ENCODE results near the gene CCDC40. TPM values are rescaled to one million over a fixed set of nuclear protein-coding genes. Genes with fewer than 3 reads are reported as not detected.

CCDC40 gene
- total and polyA plus RNA-seq, 2 donors (not counting 1 experiment from before 2014, with no cell fraction given), result 0.63 to 3.2 TPM

DNA sequence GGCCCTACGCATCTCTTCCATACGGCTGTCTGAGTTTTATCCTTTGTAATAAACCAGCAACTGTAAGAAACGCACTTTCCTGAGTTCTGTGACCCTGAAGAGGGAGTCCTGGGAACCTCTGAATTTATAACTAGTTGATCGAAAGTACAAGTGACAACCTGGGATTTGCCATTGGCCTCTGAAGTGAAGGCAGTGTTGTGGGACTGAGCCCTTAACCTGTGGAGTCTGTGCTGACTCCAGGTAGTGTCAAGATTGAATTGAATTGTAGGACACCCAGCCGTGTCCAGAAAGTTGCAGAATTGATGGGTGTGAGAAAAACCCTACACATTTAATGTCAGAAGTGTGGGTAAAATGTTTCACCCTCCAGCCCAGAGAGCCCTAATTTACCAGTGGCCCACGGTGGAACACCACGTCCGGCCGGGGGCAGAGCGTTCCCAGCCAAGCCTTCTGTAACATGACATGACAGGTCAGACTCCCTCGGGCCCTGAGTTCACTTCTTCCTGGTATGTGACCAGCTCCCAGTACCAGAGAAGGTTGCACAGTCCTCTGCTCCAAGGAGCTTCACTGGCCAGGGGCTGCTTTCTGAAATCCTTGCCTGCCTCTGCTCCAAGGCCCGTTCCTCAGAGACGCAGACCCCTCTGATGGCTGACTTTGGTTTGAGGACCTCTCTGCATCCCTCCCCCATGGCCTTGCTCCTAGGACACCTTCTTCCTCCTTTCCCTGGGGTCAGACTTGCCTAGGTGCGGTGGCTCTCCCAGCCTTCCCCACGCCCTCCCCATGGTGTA is 66.4 kb downstream of the CCDC40 start:
- no peaks in the 10 kb centered on the region for H4K20me1 ChIP-seq (ENCODE audit: control insufficient read depth, insufficient read depth, low read length, poor library complexity, severe bottlenecking)
- ATAC-seq (ENCODE audit: low read depth) (no peak), DNase-seq (no peak)
- no peaks in the 10 kb centered on the region for H3K9me3 ChIP-seq (ENCODE audit: control extremely low read depth in 1 of 3, control insufficient read depth in 2 of 3, insufficient read depth in 1 of 3, low read length in 2 of 3)
- Mint-ChIP-seq H3K4me1 (peaks cover 24% of the 10 kb centered on the region), H3K27ac (peak overlapping the region; percentile 91), H3K27me3 (no peaks in the 10 kb centered on the region), H3K4me3 (peak overlapping the region; percentile 90), H3K9me3 (ENCODE audit: insufficient read depth) (no peaks in the 10 kb centered on the region)
- H3K36me3 ChIP-seq (replicated peaks in 1 of 2; ENCODE audit: control extremely low read depth in 1 of 2, control insufficient read depth in 1 of 2, extremely low read depth in 1 of 2, insufficient read depth in 2 of 2, low read length in 1 of 2), result no peaks in the 10 kb centered on the region
- H3K4me3 ChIP-seq (ENCODE audit: control extremely low read depth in 1 of 5, extremely low read depth in 1 of 5, insufficient read depth in 1 of 5, low read depth in 2 of 5, low read length in 4 of 5), result no peak overlapping the region
- CTCF ChIA-PET, result no interaction called here
- WGBS (ENCODE audit: insufficient coverage), result 90% methylated on average over 11 of the region's 15 CpGs
- H3K4me2 ChIP-seq (replicated peaks; ENCODE audit: low read depth, low read length, poor library complexity, severe bottlenecking), result peak overlapping the region; percentile 95
- peaks cover 0 to 3% (median 0%) of the 10 kb centered on the region in 4 experiments for H3K27me3 ChIP-seq (replicated peaks in 1 of 4; ENCODE audit: control extremely low read depth in 1 of 4, control insufficient read depth in 3 of 4, insufficient read depth in 4 of 4, low read length in 3 of 4)
- H3K4me1 ChIP-seq (ENCODE audit: control insufficient read depth in 2 of 2, insufficient read depth in 2 of 2, low read length in 2 of 2), result peaks cover 14 to 22% of the 10 kb centered on the region in 2 donors
- no peaks in the 10 kb centered on the region for H3K79me2 ChIP-seq (ENCODE audit: control insufficient read depth, insufficient read depth, low read length)
- H2AFZ ChIP-seq (ENCODE audit: insufficient read depth, low read depth, low read length, poor library complexity, severe bottlenecking), result no peak overlapping the region
- H3K27ac ChIP-seq (ENCODE audit: low read length in 2 of 2), result no peak overlapping the region
- intact Hi-C loops (cut with micrococcal nuclease), result loop anchor here (5.0 kb wide), 1 partner anchor 96 kb away; no protein-coding TSS in a partner anchor
- TF ChIP-seq EZH2 (IDR thresholded peaks at IDR 0.05; ENCODE audit: borderline replicate concordance, insufficient read depth, low read depth, low read length, poor library complexity, severe bottlenecking), result no peak
- no peak for TF ChIP-seq CTCF (IDR thresholded peaks at IDR 0.05)
- POLR2A ChIA-PET, result no interaction called here
- no peak overlapping the region for H3K9ac ChIP-seq (ENCODE audit: low read length)

Measured in B cell (primary cell).